SH-SY5Y (cell line): Measurements from ENCODE around the gene LRRC2.
A peak's percentile ranks its signal among the peaks of the same experiment; 100 is the strongest.

Source experiments
- GATA2 ChIP-seq: IDR thresholded peaks from 2 replicates; pipeline ENCODE4 v1.6.1; 2011; ENCODE audit warnings: mild to moderate bottlenecking, low read depth, low read length
- GATA3 ChIP-seq: IDR thresholded peaks from 2 replicates; pipeline ENCODE4 v1.6.1; 2011; ENCODE audit warnings: low read depth, mild to moderate bottlenecking, low read length, moderate library complexity

LRRC2 gene

GRCh38 chr3:46593979-46594378 is 27.9 kb upstream of the LRRC2 start:
- TF ChIP-seq GATA2 (no peak), GATA3 (no peak)

DNA sequence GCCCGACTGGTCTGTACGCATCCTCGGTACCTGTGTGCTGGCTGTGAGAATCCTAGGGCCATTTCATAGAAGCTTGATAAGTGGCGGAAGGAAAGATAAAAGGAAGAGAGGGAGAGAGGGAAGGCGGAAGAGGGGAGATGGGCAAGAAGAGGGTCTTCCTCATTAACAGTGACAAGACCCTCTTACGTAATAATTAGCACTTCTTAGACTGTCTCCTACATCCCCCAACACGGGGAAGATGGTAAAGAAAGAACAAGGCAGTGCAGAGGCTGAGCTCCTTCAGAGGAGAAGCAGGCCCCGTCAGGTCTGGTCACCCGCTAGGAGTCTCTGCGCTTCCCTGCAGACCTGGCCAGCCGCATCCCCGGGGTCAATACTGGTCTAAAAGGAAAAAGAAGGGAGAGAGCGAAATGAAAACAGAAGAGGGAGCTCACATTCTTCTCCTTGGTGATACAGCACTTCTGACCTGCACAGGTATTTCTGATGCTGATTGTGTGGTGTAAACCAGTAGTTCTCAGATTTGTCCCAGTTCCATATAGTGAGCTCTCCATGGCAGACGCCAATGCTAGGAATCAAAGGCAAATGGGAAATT is 27.3 kb upstream of the LRRC2 start:
- TF ChIP-seq GATA2 (no peak), GATA3 (no peak)

- peak; percentile 56 for TF ChIP-seq GATA2
Observed at GRCh38 chr3:46587268-46587667, 21.2 kb upstream of the LRRC2 start.

- TF ChIP-seq GATA2 (no peak), GATA3 (no peak)
Observed at GRCh38 chr3:46586738-46587246, 20.7 kb upstream of the LRRC2 start.

DNA sequence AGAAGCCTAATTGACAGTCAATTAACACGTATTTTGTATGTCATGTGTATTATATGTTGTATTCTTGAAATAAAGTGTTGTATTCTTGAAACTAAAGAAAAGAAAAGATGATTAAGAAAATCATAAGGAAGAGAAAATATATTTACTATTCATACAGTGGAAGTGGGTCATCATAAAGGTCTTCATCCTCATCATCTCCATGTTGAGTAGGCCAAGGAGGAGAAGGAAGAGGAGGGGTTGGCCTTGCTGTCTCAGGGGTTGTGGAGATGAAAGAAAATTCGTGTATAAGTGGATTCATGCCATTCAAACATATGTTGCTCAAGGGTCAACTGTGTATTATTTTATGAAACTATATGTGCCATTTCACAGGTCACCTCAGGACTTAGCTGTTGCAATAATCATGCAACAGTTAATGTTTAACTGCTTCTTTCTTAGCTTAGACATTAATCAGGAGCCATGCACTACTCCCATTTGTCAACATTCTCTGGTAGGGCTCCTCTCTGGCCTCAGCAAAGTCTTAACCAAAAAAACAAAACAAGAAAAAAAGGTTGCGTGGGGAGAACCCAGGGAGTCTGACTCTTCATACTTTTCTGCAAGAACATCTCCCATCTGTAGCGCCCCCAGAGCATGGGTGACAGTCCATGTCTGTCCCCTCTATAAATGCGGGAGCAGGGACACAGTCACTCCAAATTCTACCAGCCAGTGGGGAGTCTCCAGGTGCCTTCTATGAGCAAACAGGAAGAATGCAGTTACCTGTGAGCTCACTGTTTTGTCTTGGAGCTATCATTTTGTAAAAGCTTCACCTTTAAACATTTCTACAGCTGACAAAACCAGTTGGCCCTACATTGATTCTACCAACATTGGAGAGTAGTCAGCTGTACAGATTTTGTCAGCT is 19.9 kb upstream of the LRRC2 start:
- no peak for TF ChIP-seq GATA2
- no peak for TF ChIP-seq GATA3

GRCh38 chr3:46584598-46585467 is 18.7 kb upstream of the LRRC2 start:
- TF ChIP-seq GATA2, result no peak
- no peak for TF ChIP-seq GATA3

DNA sequence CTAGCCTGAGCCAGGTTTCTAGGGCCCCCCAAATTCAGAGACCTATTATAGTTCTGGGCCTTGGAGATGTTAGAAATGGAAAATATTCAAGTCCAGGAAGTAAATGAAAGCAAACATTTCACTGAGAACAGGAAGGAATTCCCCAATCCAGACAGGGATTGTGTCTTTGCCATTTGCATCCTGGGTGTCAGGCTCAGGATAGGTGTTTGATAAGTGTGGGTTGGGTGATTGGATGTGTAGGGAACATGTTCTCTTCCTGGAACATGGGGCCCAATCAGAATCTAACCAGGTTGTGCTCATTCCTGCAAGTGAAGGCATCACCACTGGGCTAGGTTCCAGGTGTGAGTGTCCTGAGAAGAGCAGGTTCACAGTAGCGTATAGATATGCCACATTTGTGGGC is 14.6 kb upstream of the LRRC2 start:
- TF ChIP-seq GATA2, result no peak
- TF ChIP-seq GATA3, result no peak

DNA sequence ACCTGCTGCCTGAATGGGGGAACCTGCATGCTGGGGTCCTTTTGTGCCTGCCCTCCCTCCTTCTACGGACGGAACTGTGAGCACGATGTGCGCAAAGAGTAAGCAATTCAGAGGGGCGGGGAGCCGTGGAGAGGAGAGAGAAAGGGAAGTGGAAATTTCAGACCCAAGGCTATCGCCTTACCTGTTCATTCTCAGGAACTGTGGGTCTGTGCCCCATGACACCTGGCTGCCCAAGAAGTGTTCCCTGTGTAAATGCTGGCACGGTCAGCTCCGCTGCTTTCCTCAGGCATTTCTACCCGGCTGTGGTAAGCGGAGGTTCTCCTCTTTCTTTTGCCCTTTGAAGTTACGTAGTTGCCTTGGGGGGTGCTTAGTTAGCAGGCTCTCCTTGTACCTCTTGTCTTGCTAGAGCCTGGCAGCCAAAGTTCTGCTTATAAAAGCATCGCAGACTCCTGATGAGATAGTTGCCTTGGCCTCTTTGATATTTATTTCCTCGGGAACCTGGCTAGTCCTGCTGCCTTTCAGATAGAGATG is 13.7 kb upstream of the LRRC2 start:
- TF ChIP-seq GATA3, result no peak
- no peak for TF ChIP-seq GATA2

DNA sequence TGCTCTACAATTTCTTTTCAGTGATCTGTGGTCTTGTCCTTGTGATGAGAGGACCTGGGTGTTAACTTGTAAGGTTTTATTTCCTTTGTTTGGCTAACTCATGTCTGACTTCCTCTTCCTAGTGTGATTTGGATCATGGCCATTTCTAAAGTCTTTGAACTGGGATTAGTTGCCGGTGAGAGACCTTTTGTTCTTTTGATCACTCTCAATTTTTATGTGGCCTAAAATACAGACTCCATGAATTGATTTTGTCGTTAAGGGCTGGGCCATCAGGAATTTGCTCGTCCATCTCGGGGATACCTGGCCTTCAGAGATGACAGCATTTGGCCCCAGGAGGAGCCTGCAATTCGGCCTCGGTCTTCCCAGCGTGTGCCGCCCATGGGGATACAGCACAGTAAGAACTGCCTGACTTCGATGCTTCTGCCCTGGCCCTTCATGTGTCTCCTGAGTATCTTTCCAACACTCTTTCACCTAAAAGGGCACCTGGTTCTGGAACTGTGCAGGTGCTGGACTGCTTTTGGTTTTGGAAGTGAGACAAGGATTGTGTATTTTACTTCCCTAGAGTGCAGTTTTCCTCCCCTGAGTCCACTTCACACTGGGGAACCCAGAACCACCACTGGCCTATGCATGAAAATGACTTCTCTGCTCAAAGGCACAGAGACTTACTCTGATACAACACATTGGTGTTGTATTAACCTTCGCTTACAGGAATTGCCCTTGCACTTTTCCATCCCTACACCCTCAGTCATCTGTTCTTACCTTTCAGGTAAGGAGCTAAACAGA is 13.1 kb upstream of the LRRC2 start:
- TF ChIP-seq GATA2 (no peak), GATA3 (no peak)

- TF ChIP-seq GATA3, result no peak
- TF ChIP-seq GATA2, result no peak
Observed at GRCh38 chr3:46576879-46577278, 10.8 kb upstream of the LRRC2 start.

GRCh38 chr3:46576386-46576785 is 10.3 kb upstream of the LRRC2 start:
- TF ChIP-seq GATA2, result no peak
- TF ChIP-seq GATA3, result no peak

DNA sequence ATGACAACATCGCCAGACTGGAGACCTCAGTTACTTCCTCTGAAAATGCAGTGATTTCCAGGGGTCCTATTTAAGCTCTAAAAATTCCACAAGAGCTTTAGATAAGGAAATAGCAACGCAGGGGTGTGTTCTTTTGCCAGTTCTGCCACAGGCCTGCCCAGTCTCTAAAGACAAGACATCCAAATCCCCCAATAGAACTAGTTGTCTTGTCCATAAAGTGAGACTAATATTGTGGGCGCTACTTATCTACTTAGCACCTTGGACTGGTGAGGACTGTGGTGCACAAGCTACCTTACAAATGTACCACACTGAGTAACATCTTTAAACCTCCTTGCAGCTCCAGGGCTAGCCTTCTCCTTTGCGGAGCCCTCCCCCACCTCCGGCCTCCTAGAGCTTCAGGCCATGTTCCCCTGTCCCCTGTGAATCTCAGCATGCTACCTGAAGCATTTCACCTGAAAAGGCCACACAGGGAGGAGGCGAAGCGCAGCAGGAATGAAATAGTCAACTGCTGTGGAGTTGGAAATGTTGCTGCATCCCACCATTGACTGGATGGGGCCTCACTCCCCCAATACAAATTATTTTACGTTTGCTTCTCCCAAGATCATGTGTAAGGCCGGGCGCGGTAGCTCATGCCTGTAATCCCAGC is 9.6 kb upstream of the LRRC2 start:
- TF ChIP-seq GATA2, result no peak
- TF ChIP-seq GATA3, result no peak

GRCh38 chr3:46574881-46575576 is 8.9 kb upstream of the LRRC2 start:
- no peak for TF ChIP-seq GATA3
- no peak for TF ChIP-seq GATA2
